ENCODE data around the gene EML1. TPM values are rescaled to one million over a fixed set of nuclear protein-coding genes. Genes with fewer than 3 reads are reported as not detected.

EML1 gene
- total and polyA plus RNA-seq, 8 donors: 5.8 to 66.5 (median 34.8) TPM

- WGBS, 5 donors: 62 to 82% (median 75%) methylated on average over 15 of the region's 15 CpGs
- TF ChIP-seq EP300 (IDR thresholded peaks at IDR 0.05): no peak
- no peak for TF ChIP-seq POLR2A (IDR thresholded peaks at IDR 0.05)
- no peak for TF ChIP-seq CTCF (IDR thresholded peaks at IDR 0.05)
- no peak for TF ChIP-seq POLR2AphosphoS5 (IDR thresholded peaks at IDR 0.05)
- peaks cover 0 to 2% (median 0%) of the 10 kb centered on the region in 4 donors for H3K36me3 ChIP-seq
- no peaks in the 10 kb centered on the region for H3K27me3 ChIP-seq
- peaks cover 0 to 30% (median 7%) of the 10 kb centered on the region in 4 donors for H3K4me1 ChIP-seq
- no peak for DNase-seq
- H3K27ac ChIP-seq: no peak overlapping the region
- no peaks in the 10 kb centered on the region for H3K9me3 ChIP-seq
- intact Hi-C loops (cut with DNase I; ENCODE audit: low total_unique reads): no loop called here
- H3K4me3 ChIP-seq: no peak overlapping the region
These were observed 26.3 kb downstream of the EML1 start for GRCh38 chr14:99819514-99819913.

GRCh38 chr14:99820702-99821331 is 27.6 kb downstream of the EML1 start:
- H3K27me3 ChIP-seq: no peaks in the 10 kb centered on the region
- peaks cover 0 to 6% (median 0%) of the 10 kb centered on the region in 4 donors for H3K36me3 ChIP-seq
- no peaks in the 10 kb centered on the region for H3K9me3 ChIP-seq
- peaks cover 0 to 28% (median 7%) of the 10 kb centered on the region in 4 donors for H3K4me1 ChIP-seq
- intact Hi-C loops (cut with DNase I; ENCODE audit: low total_unique reads): no loop called here
- no peak for TF ChIP-seq CTCF (IDR thresholded peaks at IDR 0.05)
- no peak for TF ChIP-seq EP300 (IDR thresholded peaks at IDR 0.05)
- TF ChIP-seq POLR2AphosphoS5 (IDR thresholded peaks at IDR 0.05): no peak
- TF ChIP-seq POLR2A (IDR thresholded peaks at IDR 0.05): no peak
- no peak overlapping the region for H3K27ac ChIP-seq
- no peak overlapping the region for H3K4me3 ChIP-seq
- DNase-seq: no peak
- WGBS, 5 donors: 89 to 95% (median 91%) methylated on average over 10 of the region's 10 CpGs

DNA sequence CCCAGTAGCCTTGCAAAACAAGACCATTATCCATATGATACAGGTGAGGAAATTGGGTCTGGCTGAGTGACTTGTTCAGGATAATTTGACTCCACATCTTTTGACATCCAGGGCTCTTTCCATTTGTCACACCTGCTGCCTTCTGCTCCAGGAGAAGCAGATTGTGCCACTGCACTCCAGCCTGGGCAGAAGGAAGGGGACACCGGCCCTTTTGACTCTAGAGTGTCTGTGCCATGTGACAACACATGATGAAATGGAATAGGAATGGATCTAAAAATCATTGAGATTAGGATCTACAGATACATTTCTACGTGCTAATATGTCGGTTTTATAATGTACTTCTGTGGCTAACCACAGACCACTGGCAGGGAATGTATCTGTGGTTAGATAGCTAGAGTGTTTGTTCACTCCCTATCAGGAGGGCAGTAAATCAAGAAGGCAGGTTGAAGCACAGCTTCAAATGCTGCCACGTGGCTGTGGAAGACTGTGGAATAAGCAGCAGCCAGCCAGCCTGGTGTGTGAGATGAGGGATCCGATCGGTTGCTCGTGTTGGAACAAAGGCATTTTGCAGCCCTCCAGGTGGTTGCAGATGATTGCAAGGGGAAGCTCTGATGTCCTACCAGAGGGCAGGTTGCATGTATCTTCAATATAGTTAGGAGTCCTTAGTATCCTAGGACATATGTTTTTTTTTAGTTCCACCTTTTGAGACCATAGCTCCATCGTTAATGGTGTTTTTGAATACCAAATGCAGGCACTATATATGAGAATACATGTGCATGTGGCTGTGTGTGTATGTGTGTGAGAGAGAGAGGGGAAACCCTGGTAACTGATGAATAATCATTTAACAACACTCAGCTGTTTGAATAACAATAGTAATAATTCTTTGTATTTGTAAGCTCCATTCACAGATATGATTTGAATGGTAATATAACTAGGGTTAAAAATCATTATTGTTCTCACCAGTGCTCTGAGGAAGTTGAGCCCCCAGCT is 28.6 kb downstream of the EML1 start:
- peak in 1 of 2 donors; percentile 43 for DNase-seq
- no peak for TF ChIP-seq EP300 (IDR thresholded peaks at IDR 0.05)
- TF ChIP-seq CTCF (IDR thresholded peaks at IDR 0.05): no peak
- TF ChIP-seq POLR2AphosphoS5 (IDR thresholded peaks at IDR 0.05): no peak
- no peak for TF ChIP-seq POLR2A (IDR thresholded peaks at IDR 0.05)
- H3K36me3 ChIP-seq: peaks cover 0 to 6% (median 0%) of the 10 kb centered on the region in 4 donors
- WGBS, 5 donors: 20 to 45% (median 24%) methylated on average over 8 of the region's 8 CpGs
- no peaks in the 10 kb centered on the region for H3K9me3 ChIP-seq
- intact Hi-C loops (cut with DNase I; ENCODE audit: low total_unique reads): no loop called here
- H3K27ac ChIP-seq: no peak overlapping the region
- no peaks in the 10 kb centered on the region for H3K27me3 ChIP-seq
- no peak overlapping the region for H3K4me3 ChIP-seq
- H3K4me1 ChIP-seq: peaks cover 0 to 26% (median 7%) of the 10 kb centered on the region in 4 donors

DNA sequence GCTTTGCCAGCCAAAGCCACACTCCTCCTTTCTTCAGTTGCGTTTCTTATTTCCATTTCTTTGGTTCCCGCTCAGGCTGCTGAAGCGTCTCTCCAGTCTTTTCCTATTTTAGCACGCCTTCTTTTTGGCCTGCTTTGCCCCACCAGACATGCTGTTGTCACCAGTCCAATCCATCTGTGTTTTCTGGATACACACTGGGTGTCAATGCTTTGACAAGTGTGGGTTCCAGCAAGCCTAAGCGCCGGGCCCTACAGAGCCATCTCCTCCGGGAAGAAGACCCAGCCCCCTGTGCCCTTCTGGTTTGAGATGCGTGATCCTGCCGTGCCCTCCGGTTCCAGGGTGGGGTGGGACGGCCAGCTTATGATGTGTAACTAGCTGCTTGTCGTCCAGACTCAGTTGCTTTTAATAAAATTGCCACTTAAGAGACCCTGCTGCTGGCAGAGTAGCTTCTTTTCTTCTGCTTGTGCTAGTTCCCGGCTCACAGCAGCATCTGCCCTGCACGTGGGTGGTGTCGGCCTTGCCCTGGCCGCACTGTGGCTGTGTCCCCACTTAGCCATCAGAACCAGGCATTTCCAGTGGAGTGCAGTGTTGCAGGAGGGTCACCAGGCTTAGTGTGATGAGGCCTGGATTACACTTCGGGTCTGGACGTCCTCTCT is 29.7 kb downstream of the EML1 start:
- WGBS, 5 donors: 75 to 89% (median 81%) methylated on average over 18 of the region's 18 CpGs
- Histone ChIP-seq H3K9me3 (no peaks in the 10 kb centered on the region), H3K27me3 (no peaks in the 10 kb centered on the region), H3K36me3 (peaks cover 0 to 6% (median 0%) of the 10 kb centered on the region in 4 donors), H3K27ac (no peak overlapping the region), H3K4me3 (no peak overlapping the region), H3K4me1 (peaks cover 0 to 26% (median 7%) of the 10 kb centered on the region in 4 donors)
- intact Hi-C loops (cut with DNase I; ENCODE audit: low total_unique reads): no loop called here
- no peak for DNase-seq
- TF ChIP-seq CTCF (IDR thresholded peaks at IDR 0.05) (no peak), POLR2A (IDR thresholded peaks at IDR 0.05) (no peak), POLR2AphosphoS5 (IDR thresholded peaks at IDR 0.05) (no peak), EP300 (IDR thresholded peaks at IDR 0.05) (no peak)

Measured in stomach (tissue), 9 donors.